Fibroblast of lung (primary cell): ENCODE data around the gene EXOC6B.

Experiments used
- EZH2 ChIP-seq: IDR thresholded peaks from 2 replicates; pipeline ENCODE4 v1.5.1; 2012; ENCODE audit warnings: low read length, control low read depth, mild to moderate bottlenecking; ENCODE audit errors: missing control alignments
- TF ChIP-seq, protein P1 (sequence below), 2 donors: IDR thresholded peaks in 1 of 2; conservative IDR thresholded peaks in 1 of 2; 1 replicate in 1 of 2; 2 replicates in 1 of 2; pipeline ENCODE4 v1.5.1; 2011 to 2012; ENCODE audit warnings: low read length in 2 of 2, control low read depth in 1 of 2, inconsistent platforms in 1 of 2, low read depth in 1 of 2, mild to moderate bottlenecking in 1 of 2

DNA sequence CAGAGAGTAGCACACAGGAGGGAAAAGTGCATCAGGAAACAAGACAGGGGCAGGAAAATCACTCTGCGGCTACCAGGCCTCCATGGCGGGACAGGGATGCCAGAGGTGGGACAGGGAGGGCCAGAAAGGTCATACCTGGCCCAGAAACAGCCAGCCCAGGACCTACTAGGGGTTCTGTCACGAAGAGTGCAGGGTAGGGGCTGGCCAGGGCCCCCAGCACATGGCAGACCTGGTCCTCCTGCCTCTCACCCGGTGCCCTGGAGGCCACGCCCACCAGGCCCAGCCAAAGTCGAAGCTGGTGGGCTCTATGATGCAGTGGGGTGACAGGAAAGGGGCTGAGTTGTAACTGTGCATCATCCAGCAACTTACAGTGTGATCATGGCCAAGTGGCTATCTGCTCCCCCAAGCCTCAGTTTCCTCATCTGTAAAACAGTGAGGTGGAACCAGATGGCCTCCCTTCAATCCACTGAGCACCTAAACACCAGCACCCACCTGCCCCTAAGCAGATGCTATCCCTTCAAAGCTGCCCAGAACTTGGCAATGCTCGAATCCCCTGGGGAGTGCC is 688.8 kb downstream of the EXOC6B start:
- TF ChIP-seq, protein P1, sequence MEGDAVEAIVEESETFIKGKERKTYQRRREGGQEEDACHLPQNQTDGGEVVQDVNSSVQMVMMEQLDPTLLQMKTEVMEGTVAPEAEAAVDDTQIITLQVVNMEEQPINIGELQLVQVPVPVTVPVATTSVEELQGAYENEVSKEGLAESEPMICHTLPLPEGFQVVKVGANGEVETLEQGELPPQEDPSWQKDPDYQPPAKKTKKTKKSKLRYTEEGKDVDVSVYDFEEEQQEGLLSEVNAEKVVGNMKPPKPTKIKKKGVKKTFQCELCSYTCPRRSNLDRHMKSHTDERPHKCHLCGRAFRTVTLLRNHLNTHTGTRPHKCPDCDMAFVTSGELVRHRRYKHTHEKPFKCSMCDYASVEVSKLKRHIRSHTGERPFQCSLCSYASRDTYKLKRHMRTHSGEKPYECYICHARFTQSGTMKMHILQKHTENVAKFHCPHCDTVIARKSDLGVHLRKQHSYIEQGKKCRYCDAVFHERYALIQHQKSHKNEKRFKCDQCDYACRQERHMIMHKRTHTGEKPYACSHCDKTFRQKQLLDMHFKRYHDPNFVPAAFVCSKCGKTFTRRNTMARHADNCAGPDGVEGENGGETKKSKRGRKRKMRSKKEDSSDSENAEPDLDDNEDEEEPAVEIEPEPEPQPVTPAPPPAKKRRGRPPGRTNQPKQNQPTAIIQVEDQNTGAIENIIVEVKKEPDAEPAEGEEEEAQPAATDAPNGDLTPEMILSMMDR (conservative IDR thresholded peaks at IDR 0.05 in 1 of 2, IDR thresholded peaks at IDR 0.05 in 1 of 2; ENCODE audit: low read depth in 1 of 2, low read length in 2 of 2), result no peak
- no peak for TF ChIP-seq EZH2
